HCT116 (cell line): Measurements from ENCODE around the gene P2RX1. TPM values are rescaled to one million over a fixed set of nuclear protein-coding genes. Genes with fewer than 3 reads are reported as not detected.

Experiments
- ATAC-seq: fragments of 200-7000 bp; cut with Tn5 transposase; 2 replicates; pipeline ENCODE4 v1.9.1; 2020; ENCODE audit warnings: mild to moderate bottlenecking, moderate library complexity
- BruUV-seq: library from RNA; stranded (reverse); fragments of 400-500 nt; replicated peaks from 2 replicates; lab custom pipeline; 2021; lab: Mats Ljungman, UMichigan
- CTCF ChIA-PET: fragments of 300-600 bp; sonication (Branson Sonifier 250); formaldehyde crosslinking; loops from one replicate; lab custom pipeline; 2021; ENCODE audit warnings: antibody characterized with exemption; lab: Charles Lee
- POLR2A ChIA-PET: fragments of 300-600, 350-600 bp; sonication (Branson Sonifier 250); formaldehyde crosslinking; loops from one replicate; lab custom pipeline; 2021; ENCODE audit warnings: antibody characterized with exemption; lab: Charles Lee
- RAD21 ChIA-PET, 2 experiments: fragments of 300-600 bp; sonication (Branson Sonifier 250); formaldehyde crosslinking; loops; one replicate each; lab custom pipeline; 2023; ENCODE audit warnings: low total read pairs in 2 of 2; ENCODE audit not compliant: uncharacterized antibody in 2 of 2, unreplicated experiment in 2 of 2, low non-redundant PET in 1 of 2; lab: Charles Lee
- DNase-seq: peaks from one replicate; pipeline ENCODE4 v3.0.0-alpha.2; 2010; ENCODE audit warnings: low read depth, low spot score
- H2AFZ ChIP-seq: fragments of 200-600 bp; shearing (Covaris generic), sonication (generic); 2 replicates; pipeline ENCODE4 v1.6.1; 2017; ENCODE audit warnings: low read depth, mixed run types, mixed read lengths, antibody characterized with exemption, low read length; ENCODE audit not compliant: poor library complexity, severe bottlenecking
- H3K27ac ChIP-seq: 2 replicates; pipeline ENCODE4 v1.5.1; 2012; ENCODE audit warnings: low read depth, low read length
- H3K27me3 ChIP-seq: fragments of 200-600 bp; sonication (generic); 2 replicates; pipeline ENCODE4 v1.6.1; 2016; ENCODE audit warnings: mixed run types, low read length, mixed read lengths; ENCODE audit not compliant: insufficient read depth
- H3K36me3 ChIP-seq, 2 experiments: fragments of 200-500 bp in 1 of 2; fragments of 200-600 bp in 1 of 2; sonication (Bioruptor generic) in 1 of 2; sonication (generic) in 1 of 2; 2 replicates each; pipeline versions ENCODE4 v1.5.1 to v1.6.1; 2014 to 2016; ENCODE audit warnings: low read length in 2 of 2, inconsistent platforms in 1 of 2, mixed read lengths in 1 of 2, mixed run types in 1 of 2; ENCODE audit not compliant: insufficient read depth in 2 of 2, control insufficient read depth in 1 of 2
- H3K4me1 ChIP-seq, 2 experiments: fragments of 200-600 bp in 1 of 2; sonication (generic) in 1 of 2; 2 replicates each; pipeline versions ENCODE4 v1.5.1 to v1.6.1; 2012 to 2017; ENCODE audit warnings: low read length in 2 of 2, inconsistent platforms in 1 of 2, mild to moderate bottlenecking in 1 of 2, mixed read lengths in 1 of 2, mixed run types in 1 of 2, moderate library complexity in 1 of 2; ENCODE audit not compliant: insufficient read depth in 2 of 2, control insufficient read depth in 1 of 2
- H3K4me2 ChIP-seq: fragments of 200-600 bp; sonication (generic); 2 replicates; pipeline ENCODE4 v1.6.1; 2017; ENCODE audit warnings: mixed run types, low read length, mixed read lengths
- H3K4me3 ChIP-seq, 2 experiments: fragments of 200-600 bp in 1 of 2; sonication (generic) in 1 of 2; replicated peaks in 1 of 2; 2 replicates each; pipeline ENCODE4 v1.5.1; 2011 to 2016; ENCODE audit warnings: low read length in 2 of 2, control low read depth in 1 of 2, low read depth in 1 of 2, mild to moderate bottlenecking in 1 of 2, mixed read lengths in 1 of 2, mixed run types in 1 of 2
- H3K79me2 ChIP-seq: fragments of 200-600 bp; sonication (generic); 2 replicates; pipeline ENCODE4 v1.6.1; 2017; ENCODE audit warnings: mild to moderate bottlenecking, mixed run types, low read length, moderate library complexity, mixed read lengths; ENCODE audit not compliant: insufficient read depth
- H3K9ac ChIP-seq: fragments of 200-600 bp; sonication (generic); 2 replicates; pipeline ENCODE4 v1.6.1; 2016; ENCODE audit warnings: low read length, mixed read lengths
- H3K9me2 ChIP-seq: fragments of 200-600 bp; sonication (generic), shearing (Covaris generic); 2 replicates; pipeline ENCODE4 v1.6.1; 2017; ENCODE audit warnings: mixed run types, mild to moderate bottlenecking, moderate library complexity; ENCODE audit not compliant: insufficient read depth
- H3K9me3 ChIP-seq, 2 experiments: fragments of 200-500 bp in 1 of 2; fragments of 200-600 bp in 1 of 2; sonication (Bioruptor generic) in 1 of 2; sonication (generic) in 1 of 2; 2 replicates each; pipeline ENCODE4 v1.6.1; 2014 to 2017; ENCODE audit warnings: low read length in 2 of 2, mixed read lengths in 2 of 2, inconsistent platforms in 1 of 2, low read depth in 1 of 2, mild to moderate bottlenecking in 1 of 2, mixed run types in 1 of 2, moderate library complexity in 1 of 2; ENCODE audit not compliant: control insufficient read depth in 1 of 2, insufficient read depth in 1 of 2
- H4K20me1 ChIP-seq: fragments of 200-600 bp; sonication (generic), shearing (Covaris generic); 2 replicates; pipeline ENCODE4 v1.6.1; 2017; ENCODE audit warnings: mixed run types, mild to moderate bottlenecking, moderate library complexity; ENCODE audit not compliant: insufficient read depth
- EGR1 ChIP-seq: IDR thresholded peaks from 2 replicates; pipeline ENCODE4 v1.6.1; 2012; ENCODE audit warnings: low read depth
- FOSL1 ChIP-seq: IDR thresholded peaks from 2 replicates; pipeline ENCODE4 v1.6.1; 2012; ENCODE audit warnings: low read depth
- JUND ChIP-seq: IDR thresholded peaks from 2 replicates; pipeline ENCODE4 v1.6.1; 2012
- POLR2AphosphoS5 ChIP-seq: IDR thresholded peaks from 2 replicates; pipeline ENCODE4 v1.6.1; 2011; ENCODE audit warnings: mild to moderate bottlenecking, low read depth, low read length, moderate library complexity
- REST ChIP-seq: IDR thresholded peaks from 2 replicates; pipeline ENCODE4 v1.6.1; 2012; ENCODE audit warnings: low read depth
- ZFX ChIP-seq: fragments of 450-650 bp; IDR thresholded peaks from 2 replicates; pipeline ENCODE4 v1.6.1; 2017
- ZNF274 ChIP-seq: fragments of 200-500 bp; sonication (Bioruptor generic); IDR thresholded peaks from 2 replicates; pipeline ENCODE4 v1.6.1; 2014; ENCODE audit warnings: mild to moderate bottlenecking, low read depth, low read length, inconsistent platforms
- intact Hi-C: fragments of 100-400 bp; cut with micrococcal nuclease; formaldehyde crosslinking; loops from 2 replicates; pipeline ENCODE4 v1.10.0; 2022
- total RNA-seq: library from RNA; stranded (reverse); gene quantifications from one replicate; pipeline ENCODE4 v1.2.1, GENCODE V29; 2021; ENCODE audit not compliant: unreplicated experiment

P2RX1 gene
- total RNA-seq, 1 experiment from 2014 or later = not detected

- Histone ChIP-seq H3K4me1 (peaks cover 17 to 34% of the 10 kb centered on the region in 2 experiments), H3K27ac (peak within 1 kb of the TSS; percentile 80), H3K36me3 (no peaks in the 10 kb centered on the region), H4K20me1 (no peaks in the 10 kb centered on the region), H3K27me3 (no peaks in the 10 kb centered on the region), H3K9ac (peak within 1 kb of the TSS; percentile 37), H3K79me2 (no peaks in the 10 kb centered on the region), H3K9me3 (no peaks in the 10 kb centered on the region), H3K4me3 (peak within 1 kb of the TSS; percentile 53 to 69), H3K4me2 (peak within 1 kb of the TSS; percentile 98), H2AFZ (peak within 1 kb of the TSS; percentile 97), H3K9me2 (no peaks in the 10 kb centered on the region)
- ChIA-PET CTCF (interaction anchor here (0.8 to 1.3 kb wide), 2 partner anchors 50 to 119 kb away, joined by 3 to 5 read pairs; partner anchors contain the start of gene NCBP3), POLR2A (interaction anchor here (0.8 to 1.8 kb wide), 4 partner anchors 15 to 51 kb away, joined by 3 to 6 read pairs (median 4); no protein-coding TSS in a partner anchor), RAD21 (interaction anchor here (0.6 to 1.5 kb wide), 2 partner anchors 51 to 1025 kb away, joined by 6 to 7 read pairs; no protein-coding TSS in a partner anchor)
- no peak for DNase-seq
- TF ChIP-seq EGR1 = no peak
- 0 out of 2 replicates have a peak, but pooled peaks have one; percentile 43 for TF ChIP-seq ZFX
- TF ChIP-seq REST = no peak
- TF ChIP-seq FOSL1 = no peak
- no peak for TF ChIP-seq ZNF274
- peak; percentile 72 for TF ChIP-seq POLR2AphosphoS5
- TF ChIP-seq JUND = no peak
- BruUV-seq = no TSS peak
- ATAC-seq = peak; percentile 77
- intact Hi-C loops = no loop called here
These were observed 48.2 kb upstream of the P2RX1 start, which contains the start of gene ATP2A3 for GRCh38 chr17:3964203-3965117. Gene ATP2A3 (minus strand): TSS chr17:3964437. CDS start chr17:3964291, 146 bp downstream.
